GM06990 (cell line): ENCODE measurements around the gene STAC2.

ENCODE experiments used
- DNase-seq: peaks from one replicate; pipeline ENCODE4 v3.0.0-alpha.2; 2011; ENCODE audit not compliant: insufficient read length; ENCODE audit errors: extremely low read depth
- H3K27me3 ChIP-seq: replicated peaks from 2 replicates; pipeline ENCODE4 v1.6.0; 2011; ENCODE audit warnings: low read length; ENCODE audit not compliant: control insufficient read depth, insufficient read depth
- H3K36me3 ChIP-seq: 2 replicates; pipeline ENCODE4 v1.5.1; 2011; ENCODE audit warnings: low read length; ENCODE audit not compliant: control insufficient read depth, insufficient read depth
- H3K4me3 ChIP-seq: replicated peaks from 2 replicates; pipeline ENCODE4 v1.5.1; 2011; ENCODE audit warnings: low read depth, mild to moderate bottlenecking, control low read depth, low read length
- TF ChIP-seq, protein P1 (sequence below): IDR thresholded peaks from 2 replicates; pipeline ENCODE4 v1.5.1; 2011; ENCODE audit warnings: low read length, control low read depth, mild to moderate bottlenecking, inconsistent platforms; ENCODE audit not compliant: insufficient read depth, poor library complexity, severe bottlenecking

STAC2 gene

DNA sequence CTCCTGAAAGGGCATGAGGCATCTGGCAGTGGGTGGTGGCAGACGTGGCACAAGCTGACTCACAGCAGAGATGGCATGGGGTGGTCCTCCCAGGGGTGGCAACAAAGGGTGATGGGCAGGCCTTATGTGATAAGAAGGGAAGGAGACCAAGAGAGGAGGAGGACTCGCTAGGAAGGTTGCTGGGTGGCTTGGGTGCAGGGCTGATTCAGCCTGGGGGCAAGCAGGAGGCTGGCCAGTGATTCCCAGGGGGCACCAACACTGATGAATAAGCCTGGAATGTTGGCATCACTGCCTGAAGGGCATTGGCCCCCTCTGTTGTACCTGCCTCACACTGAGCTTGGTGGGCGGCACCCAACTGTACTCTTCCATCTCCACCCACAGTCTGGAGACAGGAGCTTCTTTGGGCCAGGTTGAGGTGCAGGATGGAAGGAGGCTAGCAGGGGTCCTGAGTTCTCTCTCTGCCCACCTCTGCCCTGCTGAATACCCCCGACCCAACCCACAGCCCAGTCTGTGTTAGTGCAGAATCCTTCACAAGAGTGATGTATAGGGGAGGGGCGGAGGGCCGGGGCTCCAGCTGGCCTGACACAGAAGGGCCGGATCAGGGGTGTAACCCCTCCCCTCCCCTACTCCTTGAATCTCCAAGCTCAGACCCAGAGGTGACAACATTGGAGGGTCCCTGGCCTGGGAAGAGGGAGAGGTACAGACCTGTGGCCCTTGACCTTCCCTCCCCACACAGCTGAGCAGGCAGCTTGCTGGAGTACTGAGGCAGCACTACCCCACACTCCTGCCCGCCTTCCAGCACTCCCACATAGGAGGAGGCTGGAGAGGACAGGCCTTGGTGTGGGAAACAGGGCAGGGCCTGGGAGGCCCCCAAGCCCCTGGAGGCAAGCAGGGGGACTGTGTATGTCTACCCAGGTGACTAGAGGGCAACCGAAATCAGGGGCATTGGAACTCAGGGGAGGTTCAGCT lies 2.6 kb downstream of the STAC2 start:
- no peak overlapping the region for H3K4me3 ChIP-seq
- no peak for DNase-seq
- H3K36me3 ChIP-seq, result no peaks in the 10 kb centered on the region
- TF ChIP-seq, protein P1, sequence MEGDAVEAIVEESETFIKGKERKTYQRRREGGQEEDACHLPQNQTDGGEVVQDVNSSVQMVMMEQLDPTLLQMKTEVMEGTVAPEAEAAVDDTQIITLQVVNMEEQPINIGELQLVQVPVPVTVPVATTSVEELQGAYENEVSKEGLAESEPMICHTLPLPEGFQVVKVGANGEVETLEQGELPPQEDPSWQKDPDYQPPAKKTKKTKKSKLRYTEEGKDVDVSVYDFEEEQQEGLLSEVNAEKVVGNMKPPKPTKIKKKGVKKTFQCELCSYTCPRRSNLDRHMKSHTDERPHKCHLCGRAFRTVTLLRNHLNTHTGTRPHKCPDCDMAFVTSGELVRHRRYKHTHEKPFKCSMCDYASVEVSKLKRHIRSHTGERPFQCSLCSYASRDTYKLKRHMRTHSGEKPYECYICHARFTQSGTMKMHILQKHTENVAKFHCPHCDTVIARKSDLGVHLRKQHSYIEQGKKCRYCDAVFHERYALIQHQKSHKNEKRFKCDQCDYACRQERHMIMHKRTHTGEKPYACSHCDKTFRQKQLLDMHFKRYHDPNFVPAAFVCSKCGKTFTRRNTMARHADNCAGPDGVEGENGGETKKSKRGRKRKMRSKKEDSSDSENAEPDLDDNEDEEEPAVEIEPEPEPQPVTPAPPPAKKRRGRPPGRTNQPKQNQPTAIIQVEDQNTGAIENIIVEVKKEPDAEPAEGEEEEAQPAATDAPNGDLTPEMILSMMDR, result no peak
- H3K27me3 ChIP-seq, result peaks cover 7% of the 10 kb centered on the region

DNA sequence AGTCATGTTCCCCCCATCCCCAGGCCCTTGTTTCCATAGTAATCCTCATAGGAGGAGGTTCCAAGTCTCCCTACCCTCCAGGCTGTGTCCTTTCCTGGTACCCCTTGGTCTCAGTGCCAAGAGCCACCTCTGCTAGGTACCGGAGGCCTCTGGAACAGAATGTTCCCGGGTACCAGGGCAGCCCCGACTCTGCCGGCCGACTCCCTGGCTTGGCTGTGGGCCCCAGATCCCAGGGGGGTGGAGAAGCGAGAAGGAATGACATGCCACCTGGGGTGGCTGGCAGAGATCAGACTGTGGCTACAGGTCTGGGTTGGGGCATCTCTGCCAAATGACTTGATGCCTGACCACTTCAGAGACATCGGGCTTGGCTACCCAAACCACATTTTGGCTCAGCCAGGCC lies 3.6 kb downstream of the STAC2 start:
- Histone ChIP-seq H3K27me3 (peaks cover 4% of the 10 kb centered on the region), H3K36me3 (no peaks in the 10 kb centered on the region), H3K4me3 (no peak overlapping the region)
- no peak for DNase-seq
- TF ChIP-seq, protein P1, result no peak

DNA sequence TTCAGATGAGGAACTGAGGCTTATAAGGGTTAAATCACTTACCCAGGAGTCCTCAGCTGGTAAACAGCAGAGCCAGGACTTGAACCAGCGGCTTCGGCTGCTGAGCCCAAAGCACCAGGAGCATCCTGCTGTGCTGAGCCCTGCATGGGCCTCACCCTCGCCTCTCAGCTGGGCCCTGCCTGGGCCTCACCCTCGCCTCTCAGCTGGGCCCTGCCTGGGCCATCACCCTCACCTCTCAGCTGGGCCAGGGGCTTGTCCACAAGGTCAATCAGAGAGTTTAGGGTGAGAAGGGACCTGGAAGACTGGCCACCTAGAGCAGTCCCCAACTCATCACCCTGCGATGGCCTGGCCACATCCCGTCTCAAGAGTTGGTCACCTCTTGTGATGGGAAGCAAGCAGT lies 4.2 kb downstream of the STAC2 start:
- no peaks in the 10 kb centered on the region for H3K36me3 ChIP-seq
- no peak overlapping the region for H3K4me3 ChIP-seq
- peaks cover 4% of the 10 kb centered on the region for H3K27me3 ChIP-seq
- DNase-seq, result no peak
- TF ChIP-seq, protein P1, result no peak

DNA sequence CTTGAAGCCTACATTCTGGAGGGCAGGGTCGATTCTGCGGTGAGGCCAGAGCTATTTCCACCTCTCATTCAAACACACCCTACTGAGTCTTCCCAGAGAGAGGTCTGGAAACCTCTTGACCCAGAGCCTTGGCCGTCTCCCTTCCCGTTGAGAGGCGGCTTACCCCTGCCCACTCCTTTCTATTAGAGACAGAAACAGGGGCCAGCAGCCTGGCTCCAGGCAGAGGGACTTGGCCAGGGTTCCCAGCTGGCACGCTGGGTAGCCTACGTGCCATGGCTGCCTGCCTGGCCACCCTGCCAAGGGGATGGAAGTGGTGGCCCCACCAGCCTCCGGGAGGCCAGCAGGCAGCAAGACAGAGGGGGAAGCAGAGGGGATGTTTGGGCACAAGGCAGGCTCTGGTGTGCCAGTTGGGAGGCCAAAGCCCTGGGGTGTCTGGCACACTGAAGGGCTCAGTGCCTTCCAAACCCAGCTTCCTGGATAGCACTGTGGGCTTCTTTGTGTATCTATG lies 6.0 kb downstream of the STAC2 start:
- no peaks in the 10 kb centered on the region for H3K36me3 ChIP-seq
- DNase-seq, result no peak
- no peak overlapping the region for H3K4me3 ChIP-seq
- TF ChIP-seq, protein P1, result no peak
- no peaks in the 10 kb centered on the region; the same call in none of the 2 replicates for H3K27me3 ChIP-seq

DNA sequence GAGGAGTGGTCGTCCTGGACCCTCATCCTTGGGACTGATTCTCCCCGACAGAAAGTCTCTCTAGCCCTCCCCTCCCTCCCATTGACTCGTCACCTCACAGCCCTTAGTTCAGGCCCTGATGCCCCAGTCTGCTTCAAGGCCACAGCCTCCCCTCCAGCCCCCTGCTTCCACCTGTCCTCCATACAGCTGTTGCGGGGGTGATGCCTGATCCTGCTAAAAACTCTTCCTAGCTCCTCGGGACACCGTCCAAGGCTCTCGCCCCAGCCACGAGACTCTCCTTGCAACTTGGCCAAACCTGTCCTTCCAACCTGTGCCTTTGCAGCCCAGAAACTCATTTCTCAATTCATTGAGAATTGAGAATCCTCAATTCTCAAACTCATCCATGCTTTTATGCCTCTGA lies 6.8 kb downstream of the STAC2 start:
- DNase-seq, result no peak
- TF ChIP-seq, protein P1, result no peak
- no peaks in the 10 kb centered on the region; the same call in none of the 2 replicates for H3K27me3 ChIP-seq
- H3K4me3 ChIP-seq, result no peak overlapping the region
- H3K36me3 ChIP-seq, result no peaks in the 10 kb centered on the region
